SK-N-SH treated with all-trans-retinoic acid at 6 μM for 48 hours (cell line): Measurements from ENCODE around the gene KRR1.

Experiments
- ATAC-seq: fragments of 200-7000 bp; cut with Tn5 transposase; 3 replicates; pipeline ENCODE4 v1.9.1; 2020; ENCODE audit warnings: mild to moderate bottlenecking, moderate library complexity
- ARNTL ChIP-seq: fragments of 450-650 bp; formaldehyde crosslinking; IDR thresholded peaks from 2 replicates; pipeline ENCODE4 v1.5.0; 2020; ENCODE audit warnings: low read depth, mild to moderate bottlenecking, moderate library complexity, borderline replicate concordance
- BACH2 ChIP-seq: fragments of 250-450 bp; sonication (Bioruptor Pico); IDR thresholded peaks from 2 replicates; pipeline ENCODE4 v1.9.0; 2021; ENCODE audit warnings: mild to moderate bottlenecking, borderline replicate concordance
- CSDC2 ChIP-seq: fragments of 250-450 bp; sonication (Bioruptor Pico); IDR thresholded peaks from 2 replicates; pipeline ENCODE4 v1.5.0; 2020; ENCODE audit warnings: mild to moderate bottlenecking, moderate library complexity
- ESRRG ChIP-seq: fragments of 250-450 bp; sonication (Bioruptor Pico); IDR thresholded peaks from 2 replicates; pipeline ENCODE4 v1.6.1; 2021; ENCODE audit warnings: mild to moderate bottlenecking
- GLIS3 ChIP-seq: fragments of 250-450 bp; sonication (Bioruptor Pico); IDR thresholded peaks from 2 replicates; pipeline ENCODE4 v1.5.0; 2020; ENCODE audit warnings: mild to moderate bottlenecking, moderate library complexity
- ISL1 ChIP-seq: fragments of 250-450 bp; sonication (Bioruptor Pico); IDR thresholded peaks from 2 replicates; pipeline ENCODE4 v2.1.2; 2022; ENCODE audit warnings: mild to moderate bottlenecking, moderate library complexity
- OSR1 ChIP-seq: fragments of 250-450 bp; sonication (Bioruptor Pico); IDR thresholded peaks from 2 replicates; pipeline ENCODE4 v1.8.0; 2022; ENCODE audit warnings: moderate library complexity, mild to moderate bottlenecking, inconsistent platforms
- PPARA ChIP-seq: fragments of 250-450 bp; sonication (Bioruptor Pico); IDR thresholded peaks from 2 replicates; pipeline ENCODE4 v1.5.0; 2020; ENCODE audit warnings: mild to moderate bottlenecking, borderline replicate concordance
- SNAI2 ChIP-seq: fragments of 250-450 bp; sonication (Bioruptor Pico); IDR thresholded peaks from 2 replicates; pipeline ENCODE4 v1.5.0; 2020; ENCODE audit warnings: mild to moderate bottlenecking, moderate library complexity
- TCF4 ChIP-seq: fragments of 250-450 bp; sonication (Bioruptor Pico); IDR thresholded peaks from 2 replicates; pipeline ENCODE4 v1.8.0; 2021; ENCODE audit warnings: mild to moderate bottlenecking, moderate library complexity, borderline replicate concordance
- TOX ChIP-seq: fragments of 250-450 bp; sonication (Bioruptor Pico); IDR thresholded peaks from 2 replicates; pipeline ENCODE4 v1.8.0; 2021; ENCODE audit warnings: mild to moderate bottlenecking, moderate library complexity, borderline replicate concordance
- ZC3H10 ChIP-seq: fragments of 250-450 bp; sonication (Bioruptor Pico); IDR thresholded peaks from 2 replicates; pipeline ENCODE4 v1.5.1; 2021; ENCODE audit warnings: mild to moderate bottlenecking, moderate library complexity
- ZFP3 ChIP-seq: fragments of 250-450 bp; sonication (Bioruptor Pico); IDR thresholded peaks from 2 replicates; pipeline ENCODE4 v1.5.0; 2020; ENCODE audit warnings: mild to moderate bottlenecking, moderate library complexity
- ZFP30 ChIP-seq: fragments of 450-650 bp; formaldehyde crosslinking; IDR thresholded peaks from 2 replicates; pipeline ENCODE4 v1.5.0; 2022; ENCODE audit warnings: mild to moderate bottlenecking, moderate library complexity
- ZNF565 ChIP-seq: fragments of 450-650 bp; formaldehyde crosslinking; conservative IDR thresholded peaks from 2 replicates; pipeline ENCODE4 v1.5.0; 2020; ENCODE audit warnings: low read depth, mild to moderate bottlenecking, moderate library complexity
- ZNF70 ChIP-seq: fragments of 450-650 bp; formaldehyde crosslinking; IDR thresholded peaks from 2 replicates; pipeline ENCODE4 v1.5.0; 2020; ENCODE audit warnings: mild to moderate bottlenecking, moderate library complexity
- ZNF8 ChIP-seq: fragments of 450-650 bp; formaldehyde crosslinking; IDR thresholded peaks from 2 replicates; pipeline ENCODE4 v1.5.0; 2020; ENCODE audit warnings: mild to moderate bottlenecking, moderate library complexity
- TF ChIP-seq, protein P1 (sequence below): fragments of 250-450 bp; sonication (Bioruptor Pico); IDR thresholded peaks from 2 replicates; pipeline ENCODE4 v1.5.1; 2020; ENCODE audit warnings: low read depth, mild to moderate bottlenecking, moderate library complexity
- TF ChIP-seq, protein P2 (sequence below): fragments of 250-450 bp; sonication (Bioruptor Pico); IDR thresholded peaks from 2 replicates; pipeline ENCODE4 v1.5.0; 2020; ENCODE audit warnings: mild to moderate bottlenecking, moderate library complexity
- TF ChIP-seq, protein P3 (sequence below): fragments of 250-450 bp; sonication (Bioruptor Pico); IDR thresholded peaks from 2 replicates; pipeline ENCODE4 v1.8.0; 2020; ENCODE audit warnings: mild to moderate bottlenecking, moderate library complexity, borderline replicate concordance
- TF ChIP-seq, protein P4 (sequence below): fragments of 250-450 bp; sonication (Bioruptor Pico); IDR thresholded peaks from 2 replicates; pipeline ENCODE4 v1.8.0; 2021; ENCODE audit warnings: low read depth, mild to moderate bottlenecking, moderate library complexity, borderline replicate concordance
- TF ChIP-seq, protein P5 (sequence below): fragments of 250-450 bp; sonication (Bioruptor Pico); IDR thresholded peaks from 2 replicates; pipeline ENCODE4 v1.5.1; 2021; ENCODE audit warnings: mild to moderate bottlenecking, moderate library complexity

KRR1 gene

DNA sequence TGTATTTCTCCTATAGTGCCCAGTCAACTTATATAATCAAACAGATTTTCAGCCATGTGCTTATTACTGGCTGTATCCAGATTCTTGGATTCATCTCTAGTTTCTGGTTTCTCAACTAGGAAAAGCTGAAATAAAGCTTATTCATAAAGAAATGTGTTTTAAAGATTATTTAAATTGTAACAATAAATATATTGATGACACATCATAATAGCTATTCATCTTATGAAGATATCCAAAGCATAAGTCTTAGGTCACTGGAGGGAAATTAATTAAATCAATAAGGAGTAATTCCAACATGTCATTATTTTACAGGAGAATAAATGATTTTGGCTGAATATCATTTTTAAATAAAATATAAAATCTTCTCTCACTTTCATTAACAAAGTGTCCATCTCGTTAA, 32.1 kb upstream of the KRR1 start:
- no peak for ATAC-seq
- no peak for TF ChIP-seq OSR1 (CRISPR knock-in tag)
- no peak for TF ChIP-seq TCF4 (CRISPR knock-in tag)
- no peak for TF ChIP-seq SNAI2 (CRISPR knock-in tag)
- TF ChIP-seq ZFP3: no peak
- TF ChIP-seq, protein P1, sequence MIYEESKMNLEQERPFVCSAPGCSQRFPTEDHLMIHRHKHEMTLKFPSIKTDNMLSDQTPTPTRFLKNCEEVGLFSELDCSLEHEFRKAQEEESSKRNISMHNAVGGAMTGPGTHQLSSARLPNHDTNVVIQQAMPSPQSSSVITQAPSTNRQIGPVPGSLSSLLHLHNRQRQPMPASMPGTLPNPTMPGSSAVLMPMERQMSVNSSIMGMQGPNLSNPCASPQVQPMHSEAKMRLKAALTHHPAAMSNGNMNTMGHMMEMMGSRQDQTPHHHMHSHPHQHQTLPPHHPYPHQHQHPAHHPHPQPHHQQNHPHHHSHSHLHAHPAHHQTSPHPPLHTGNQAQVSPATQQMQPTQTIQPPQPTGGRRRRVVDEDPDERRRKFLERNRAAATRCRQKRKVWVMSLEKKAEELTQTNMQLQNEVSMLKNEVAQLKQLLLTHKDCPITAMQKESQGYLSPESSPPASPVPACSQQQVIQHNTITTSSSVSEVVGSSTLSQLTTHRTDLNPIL (CRISPR knock-in tag): no peak
- TF ChIP-seq CSDC2: no peak
- no peak for TF ChIP-seq PPARA (CRISPR knock-in tag)
- TF ChIP-seq, protein P2, sequence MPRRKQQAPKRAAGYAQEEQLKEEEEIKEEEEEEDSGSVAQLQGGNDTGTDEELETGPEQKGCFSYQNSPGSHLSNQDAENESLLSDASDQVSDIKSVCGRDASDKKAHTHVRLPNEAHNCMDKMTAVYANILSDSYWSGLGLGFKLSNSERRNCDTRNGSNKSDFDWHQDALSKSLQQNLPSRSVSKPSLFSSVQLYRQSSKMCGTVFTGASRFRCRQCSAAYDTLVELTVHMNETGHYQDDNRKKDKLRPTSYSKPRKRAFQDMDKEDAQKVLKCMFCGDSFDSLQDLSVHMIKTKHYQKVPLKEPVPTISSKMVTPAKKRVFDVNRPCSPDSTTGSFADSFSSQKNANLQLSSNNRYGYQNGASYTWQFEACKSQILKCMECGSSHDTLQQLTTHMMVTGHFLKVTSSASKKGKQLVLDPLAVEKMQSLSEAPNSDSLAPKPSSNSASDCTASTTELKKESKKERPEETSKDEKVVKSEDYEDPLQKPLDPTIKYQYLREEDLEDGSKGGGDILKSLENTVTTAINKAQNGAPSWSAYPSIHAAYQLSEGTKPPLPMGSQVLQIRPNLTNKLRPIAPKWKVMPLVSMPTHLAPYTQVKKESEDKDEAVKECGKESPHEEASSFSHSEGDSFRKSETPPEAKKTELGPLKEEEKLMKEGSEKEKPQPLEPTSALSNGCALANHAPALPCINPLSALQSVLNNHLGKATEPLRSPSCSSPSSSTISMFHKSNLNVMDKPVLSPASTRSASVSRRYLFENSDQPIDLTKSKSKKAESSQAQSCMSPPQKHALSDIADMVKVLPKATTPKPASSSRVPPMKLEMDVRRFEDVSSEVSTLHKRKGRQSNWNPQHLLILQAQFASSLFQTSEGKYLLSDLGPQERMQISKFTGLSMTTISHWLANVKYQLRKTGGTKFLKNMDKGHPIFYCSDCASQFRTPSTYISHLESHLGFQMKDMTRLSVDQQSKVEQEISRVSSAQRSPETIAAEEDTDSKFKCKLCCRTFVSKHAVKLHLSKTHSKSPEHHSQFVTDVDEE (CRISPR knock-in tag): no peak
- no peak for TF ChIP-seq ARNTL (CRISPR knock-in tag)
- TF ChIP-seq, protein P3, sequence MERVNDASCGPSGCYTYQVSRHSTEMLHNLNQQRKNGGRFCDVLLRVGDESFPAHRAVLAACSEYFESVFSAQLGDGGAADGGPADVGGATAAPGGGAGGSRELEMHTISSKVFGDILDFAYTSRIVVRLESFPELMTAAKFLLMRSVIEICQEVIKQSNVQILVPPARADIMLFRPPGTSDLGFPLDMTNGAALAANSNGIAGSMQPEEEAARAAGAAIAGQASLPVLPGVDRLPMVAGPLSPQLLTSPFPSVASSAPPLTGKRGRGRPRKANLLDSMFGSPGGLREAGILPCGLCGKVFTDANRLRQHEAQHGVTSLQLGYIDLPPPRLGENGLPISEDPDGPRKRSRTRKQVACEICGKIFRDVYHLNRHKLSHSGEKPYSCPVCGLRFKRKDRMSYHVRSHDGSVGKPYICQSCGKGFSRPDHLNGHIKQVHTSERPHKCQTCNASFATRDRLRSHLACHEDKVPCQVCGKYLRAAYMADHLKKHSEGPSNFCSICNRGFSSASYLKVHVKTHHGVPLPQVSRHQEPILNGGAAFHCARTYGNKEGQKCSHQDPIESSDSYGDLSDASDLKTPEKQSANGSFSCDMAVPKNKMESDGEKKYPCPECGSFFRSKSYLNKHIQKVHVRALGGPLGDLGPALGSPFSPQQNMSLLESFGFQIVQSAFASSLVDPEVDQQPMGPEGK (CRISPR knock-in tag): no peak
- TF ChIP-seq ZFP30: no peak
- no peak for TF ChIP-seq ZNF565
- no peak for TF ChIP-seq BACH2 (CRISPR knock-in tag)
- TF ChIP-seq TOX (CRISPR knock-in tag): no peak
- no peak for TF ChIP-seq GLIS3 (CRISPR knock-in tag)
- TF ChIP-seq, protein P4, sequence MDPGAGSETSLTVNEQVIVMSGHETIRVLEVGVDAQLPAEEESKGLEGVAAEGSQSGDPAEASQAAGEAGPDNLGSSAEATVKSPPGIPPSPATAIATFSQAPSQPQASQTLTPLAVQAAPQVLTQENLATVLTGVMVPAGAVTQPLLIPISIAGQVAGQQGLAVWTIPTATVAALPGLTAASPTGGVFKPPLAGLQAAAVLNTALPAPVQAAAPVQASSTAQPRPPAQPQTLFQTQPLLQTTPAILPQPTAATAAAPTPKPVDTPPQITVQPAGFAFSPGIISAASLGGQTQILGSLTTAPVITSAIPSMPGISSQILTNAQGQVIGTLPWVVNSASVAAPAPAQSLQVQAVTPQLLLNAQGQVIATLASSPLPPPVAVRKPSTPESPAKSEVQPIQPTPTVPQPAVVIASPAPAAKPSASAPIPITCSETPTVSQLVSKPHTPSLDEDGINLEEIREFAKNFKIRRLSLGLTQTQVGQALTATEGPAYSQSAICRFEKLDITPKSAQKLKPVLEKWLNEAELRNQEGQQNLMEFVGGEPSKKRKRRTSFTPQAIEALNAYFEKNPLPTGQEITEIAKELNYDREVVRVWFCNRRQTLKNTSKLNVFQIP: no peak
- TF ChIP-seq ZC3H10 (CRISPR knock-in tag): no peak

DNA sequence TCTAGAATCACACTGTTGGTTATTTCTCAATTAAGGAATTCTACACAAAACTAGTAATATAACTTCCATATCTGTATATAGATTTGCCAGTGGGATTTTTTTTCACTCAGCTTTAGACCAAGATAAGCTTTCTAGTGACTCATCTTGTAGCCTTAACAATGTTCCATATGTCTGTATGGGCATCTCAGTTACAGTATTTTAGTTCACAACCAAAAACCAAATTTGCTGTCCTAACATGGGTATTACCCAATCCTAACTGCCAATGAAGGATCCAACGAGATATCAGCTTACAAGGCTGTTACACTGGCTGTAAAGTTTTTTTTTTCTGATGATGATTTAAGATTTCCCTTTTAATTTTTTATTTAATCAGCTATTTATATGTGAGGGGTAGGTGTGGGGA, 31.5 kb upstream of the KRR1 start:
- TF ChIP-seq, protein P5, sequence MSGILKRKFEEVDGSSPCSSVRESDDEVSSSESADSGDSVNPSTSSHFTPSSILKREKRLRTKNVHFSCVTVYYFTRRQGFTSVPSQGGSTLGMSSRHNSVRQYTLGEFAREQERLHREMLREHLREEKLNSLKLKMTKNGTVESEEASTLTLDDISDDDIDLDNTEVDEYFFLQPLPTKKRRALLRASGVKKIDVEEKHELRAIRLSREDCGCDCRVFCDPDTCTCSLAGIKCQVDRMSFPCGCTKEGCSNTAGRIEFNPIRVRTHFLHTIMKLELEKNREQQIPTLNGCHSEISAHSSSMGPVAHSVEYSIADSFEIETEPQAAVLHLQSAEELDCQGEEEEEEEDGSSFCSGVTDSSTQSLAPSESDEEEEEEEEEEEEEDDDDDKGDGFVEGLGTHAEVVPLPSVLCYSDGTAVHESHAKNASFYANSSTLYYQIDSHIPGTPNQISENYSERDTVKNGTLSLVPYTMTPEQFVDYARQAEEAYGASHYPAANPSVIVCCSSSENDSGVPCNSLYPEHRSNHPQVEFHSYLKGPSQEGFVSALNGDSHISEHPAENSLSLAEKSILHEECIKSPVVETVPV: no peak
- TF ChIP-seq ZNF565 (no peak), BACH2 (CRISPR knock-in tag) (no peak), ZNF70 (CRISPR knock-in tag) (no peak), GLIS3 (CRISPR knock-in tag) (no peak), SNAI2 (CRISPR knock-in tag) (no peak), ESRRG (no peak), ARNTL (CRISPR knock-in tag) (no peak), TOX (CRISPR knock-in tag) (no peak), ZNF8 (CRISPR knock-in tag) (no peak), TCF4 (CRISPR knock-in tag) (no peak), ZFP30 (no peak), ZFP3 (no peak), CSDC2 (no peak), OSR1 (CRISPR knock-in tag) (no peak), ISL1 (CRISPR knock-in tag) (no peak)
- TF ChIP-seq, protein P4: no peak
- TF ChIP-seq, protein P2 (CRISPR knock-in tag): no peak
- TF ChIP-seq, protein P3 (CRISPR knock-in tag): no peak
- TF ChIP-seq, all 23 proteins: peak for 0
- ATAC-seq: no peak
